Activated CD4-positive, CD25-positive, alpha-beta regulatory T cell treated with anti-CD3 and anti-CD28 coated beads, Interleukin-2, amount 50 U/mL, for 24 hours (primary cell): ENCODE measurements around the gene RND3.

Experiments used
- ATAC-seq, 2 donors: fragments of 150-1000 bp; cut with Tn5 transposase; one replicate each; pipeline ENCODE4 v1.10.0; 2021; ENCODE audit warnings: mild to moderate bottlenecking in 1 of 2, moderate library complexity in 1 of 2

Gene RND3

GRCh38 chr2:150474326-150475074 lies 13.0 kb downstream of the RND3 start:
- ATAC-seq = no peak

DNA sequence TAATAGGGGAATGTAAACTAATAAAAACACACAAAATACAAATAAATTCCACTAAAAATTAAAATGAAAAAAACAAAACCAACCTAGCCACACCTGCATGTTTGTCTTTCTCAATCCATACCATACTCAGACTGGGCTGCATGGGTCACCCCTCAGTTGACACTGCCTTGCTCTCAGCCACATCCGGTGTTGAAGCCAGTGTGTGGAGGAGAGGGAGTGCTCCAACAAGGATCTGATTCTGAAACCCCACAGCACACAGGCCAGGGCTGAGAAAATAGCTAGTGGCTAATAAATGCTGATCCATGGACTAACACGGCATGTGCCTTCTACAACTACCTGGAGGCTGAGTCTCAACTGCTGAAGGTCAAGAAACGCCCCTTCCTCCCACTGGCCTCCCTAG lies 13.7 kb downstream of the RND3 start:
- no peak for ATAC-seq

DNA sequence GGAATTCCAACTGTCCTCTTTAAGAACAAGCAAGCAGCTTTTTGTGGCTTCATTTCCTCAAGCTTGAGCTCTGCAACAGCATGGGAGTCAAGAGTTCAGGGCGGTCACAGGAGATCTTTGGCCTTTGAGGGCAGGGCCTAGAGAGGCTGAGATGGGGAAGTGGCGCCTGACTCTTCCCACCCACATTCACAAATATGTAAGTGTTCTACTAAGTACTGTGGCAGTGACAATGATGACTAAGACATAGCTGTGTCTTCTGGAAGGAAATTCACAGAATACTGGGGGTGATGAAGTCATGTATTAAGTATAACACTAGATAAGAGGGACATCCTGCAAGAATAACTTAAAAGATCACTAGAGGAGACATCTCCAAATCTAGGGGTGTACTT lies 15.0 kb downstream of the RND3 start:
- ATAC-seq = no peak

DNA sequence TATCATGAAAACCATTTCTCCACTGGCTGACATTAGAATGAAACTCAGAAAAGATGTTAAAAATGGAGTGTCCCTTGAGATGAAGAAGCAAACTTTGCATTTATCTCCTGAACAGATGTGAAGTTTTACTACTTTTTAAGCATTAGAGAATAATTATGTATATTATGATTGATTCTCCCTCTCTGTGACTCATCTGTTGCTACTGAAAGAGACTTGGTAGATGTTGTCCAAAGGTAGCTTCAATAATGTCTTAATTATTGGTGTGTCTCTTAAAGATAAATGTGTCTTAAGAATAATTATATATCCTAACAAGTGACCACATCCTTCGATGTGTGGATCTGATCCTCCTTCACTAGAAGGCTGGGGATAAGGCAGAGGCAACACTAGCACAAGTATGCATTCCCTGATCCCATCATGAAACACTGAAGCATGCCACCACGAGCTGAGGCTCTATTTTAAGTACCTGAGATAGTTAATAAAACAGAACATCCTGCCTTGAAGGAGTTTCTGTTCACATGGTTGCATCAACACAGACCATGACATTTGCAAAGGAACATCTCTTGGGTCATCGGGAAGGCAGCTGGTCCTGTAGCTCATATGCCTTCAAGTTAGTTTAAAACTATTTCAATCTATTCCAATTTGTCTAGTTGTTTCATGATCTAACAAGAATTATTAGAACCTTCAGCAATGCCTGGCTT lies 15.5 kb downstream of the RND3 start:
- no peak for ATAC-seq

- ATAC-seq = no peak
Measured at GRCh38 chr2:150470435-150470834, 17.0 kb downstream of the RND3 start.

DNA sequence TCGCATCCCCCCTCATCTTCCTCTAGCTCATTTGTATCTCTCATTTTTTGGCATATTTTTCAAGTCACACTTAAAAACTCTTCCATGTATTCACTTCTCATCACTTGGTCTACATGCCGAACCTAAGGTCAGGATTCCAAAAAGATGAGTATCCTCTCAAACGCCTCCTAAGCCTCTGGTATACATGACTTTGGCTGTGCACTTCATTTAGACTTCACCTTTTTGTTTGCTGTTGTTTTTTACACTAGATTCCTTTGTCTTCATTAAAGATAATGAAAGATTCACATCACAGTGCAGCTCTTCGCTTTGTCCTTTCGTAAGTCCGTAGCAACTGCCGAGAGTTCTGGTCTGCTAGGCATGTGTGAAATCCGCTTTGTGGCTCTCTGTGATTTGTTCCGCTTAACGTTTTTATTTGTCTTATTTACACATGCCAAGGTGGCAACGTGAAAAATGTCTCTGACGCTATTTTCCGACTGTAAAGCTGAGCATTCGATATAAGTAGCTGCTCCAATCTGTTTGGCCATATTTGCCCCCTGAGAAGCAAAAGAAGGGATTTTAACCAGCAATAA lies 17.7 kb downstream of the RND3 start:
- ATAC-seq = no peak

DNA sequence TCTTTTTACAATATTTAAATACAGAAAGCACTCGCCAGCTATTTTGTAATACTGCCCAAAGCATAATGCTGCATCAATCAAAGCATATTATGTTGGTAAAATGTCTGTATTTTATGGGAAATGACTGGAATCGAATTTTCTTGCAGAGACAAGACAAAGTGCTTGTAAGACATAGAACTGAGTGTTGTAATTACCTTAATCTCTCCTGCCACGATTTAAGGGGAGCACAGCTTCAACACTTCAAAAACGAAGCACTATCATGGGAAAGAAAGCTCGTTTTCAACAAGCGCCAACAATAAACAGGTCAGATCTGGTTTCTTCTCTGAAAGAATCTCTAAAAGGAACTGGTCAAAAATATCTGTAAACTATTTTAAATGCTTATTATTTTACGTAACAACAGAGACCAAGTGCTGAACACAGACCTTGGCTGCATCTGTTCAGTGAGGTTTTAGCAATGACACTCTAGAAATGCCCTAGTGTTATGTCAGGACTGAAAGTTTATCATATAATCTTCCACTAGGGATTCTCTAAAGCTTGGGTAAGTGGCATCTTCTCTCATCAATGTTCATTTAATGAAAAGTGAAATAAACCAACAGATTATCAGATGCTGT lies 19.0 kb downstream of the RND3 start:
- no peak for ATAC-seq

DNA sequence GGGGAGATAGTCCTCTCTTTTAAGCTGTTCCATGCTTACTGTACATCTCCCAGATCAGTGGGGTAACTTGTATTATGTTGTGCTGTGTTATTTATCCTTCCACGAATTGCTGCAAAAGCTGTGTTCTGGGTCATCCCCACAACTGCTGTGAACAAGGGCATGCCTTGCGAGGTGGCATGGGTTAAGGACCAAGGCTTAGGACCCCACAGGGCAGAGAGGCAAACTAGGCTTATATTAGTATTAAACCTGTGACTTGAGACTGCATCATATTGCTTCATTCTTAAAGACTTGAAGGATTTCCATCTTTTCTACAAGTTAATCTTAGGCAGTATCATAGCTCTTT lies 19.9 kb downstream of the RND3 start:
- no peak for ATAC-seq

- no peak for ATAC-seq
Measured at GRCh38 chr2:150466741-150467620, 20.5 kb downstream of the RND3 start.

DNA sequence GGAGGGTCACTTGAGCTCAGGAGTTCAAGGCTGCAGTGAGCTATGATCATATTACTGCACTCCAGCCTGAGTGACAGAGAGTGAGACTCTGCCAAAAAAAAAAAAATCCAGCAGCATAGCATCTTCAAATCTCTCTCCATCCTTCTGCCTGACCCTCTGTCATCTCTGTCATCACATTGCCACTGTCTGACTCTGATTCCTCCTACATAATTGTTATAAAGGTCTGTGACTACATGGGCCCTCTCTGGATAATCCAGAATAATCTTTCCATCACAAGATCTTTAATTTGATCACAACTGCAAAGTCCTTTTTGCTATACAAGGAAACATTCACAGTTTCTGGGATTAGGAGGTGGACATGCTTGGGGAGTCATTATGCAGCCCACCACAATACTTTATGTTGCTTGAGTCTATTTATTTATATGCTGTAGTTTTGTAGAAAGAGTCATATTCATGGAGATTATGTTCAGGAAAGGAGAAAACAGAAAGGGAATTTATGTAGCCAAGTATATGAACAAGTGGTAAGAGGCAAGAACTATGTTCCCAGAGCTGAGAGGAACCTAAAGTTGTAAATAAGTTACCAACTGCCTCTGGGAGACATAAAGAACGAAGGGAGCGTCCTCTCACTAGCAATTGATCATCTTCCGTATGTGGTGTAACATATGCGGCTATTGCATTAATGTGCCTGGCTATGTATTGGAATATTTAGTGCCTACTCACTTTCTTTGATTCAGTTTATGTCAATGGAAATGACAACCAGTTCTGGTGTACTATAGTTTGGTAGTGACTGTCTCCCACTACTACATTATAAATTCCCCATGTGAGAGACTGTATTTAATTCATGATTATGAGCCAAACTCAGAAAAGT lies 21.5 kb downstream of the RND3 start:
- ATAC-seq = no peak

GRCh38 chr2:150464986-150465385 lies 22.5 kb downstream of the RND3 start:
- ATAC-seq = no peak

DNA sequence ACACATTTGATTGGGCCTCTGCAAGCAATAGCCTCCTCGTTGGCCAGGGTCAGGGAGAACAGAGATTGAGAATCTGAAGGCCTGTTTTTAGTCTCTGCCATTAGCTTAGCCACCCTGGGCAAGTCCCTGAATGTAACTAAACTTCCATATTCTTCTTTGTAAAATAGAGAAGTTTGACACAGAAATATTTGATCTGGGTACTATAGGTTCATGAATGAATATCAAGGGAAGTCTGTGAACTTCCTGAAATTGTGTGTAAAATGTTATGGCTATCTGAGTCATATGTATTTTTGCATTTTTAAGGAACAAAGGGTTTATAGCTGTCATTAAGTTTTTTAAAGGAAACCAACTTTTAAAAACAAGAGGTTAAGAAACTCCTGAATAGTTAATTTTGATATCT lies 23.2 kb downstream of the RND3 start:
- no peak for ATAC-seq

- ATAC-seq = no peak
Measured at GRCh38 chr2:150462770-150463169, 24.7 kb downstream of the RND3 start.

- ATAC-seq = no peak
Measured at GRCh38 chr2:150459281-150459680, 28.2 kb downstream of the RND3 start.

- no peak for ATAC-seq
Measured at GRCh38 chr2:150450765-150451164, 36.7 kb downstream of the RND3 start.

GRCh38 chr2:150449856-150450255 lies 37.6 kb downstream of the RND3 start:
- ATAC-seq = no peak

DNA sequence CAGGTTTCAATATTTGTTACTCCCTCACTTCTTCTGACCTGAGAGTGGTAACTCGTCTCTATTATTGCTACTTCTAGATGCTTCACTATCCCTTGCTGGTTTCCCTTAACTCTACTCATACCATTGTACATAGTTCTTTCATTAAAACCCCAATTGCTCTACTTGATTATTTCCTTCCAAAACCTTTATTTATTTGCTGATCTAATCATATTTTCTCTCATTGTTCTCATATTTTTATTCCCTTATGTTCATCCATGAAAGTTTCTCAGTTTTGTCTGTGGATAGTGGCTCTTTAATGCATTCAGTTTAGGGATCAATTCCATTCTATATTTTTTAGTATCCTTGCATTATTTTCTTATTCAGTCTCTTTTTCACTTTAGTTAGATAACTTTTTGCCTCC lies 42.1 kb downstream of the RND3 start:
- no peak for ATAC-seq

- ATAC-seq = no peak
Measured at GRCh38 chr2:150442484-150442883, 45.0 kb downstream of the RND3 start.

DNA sequence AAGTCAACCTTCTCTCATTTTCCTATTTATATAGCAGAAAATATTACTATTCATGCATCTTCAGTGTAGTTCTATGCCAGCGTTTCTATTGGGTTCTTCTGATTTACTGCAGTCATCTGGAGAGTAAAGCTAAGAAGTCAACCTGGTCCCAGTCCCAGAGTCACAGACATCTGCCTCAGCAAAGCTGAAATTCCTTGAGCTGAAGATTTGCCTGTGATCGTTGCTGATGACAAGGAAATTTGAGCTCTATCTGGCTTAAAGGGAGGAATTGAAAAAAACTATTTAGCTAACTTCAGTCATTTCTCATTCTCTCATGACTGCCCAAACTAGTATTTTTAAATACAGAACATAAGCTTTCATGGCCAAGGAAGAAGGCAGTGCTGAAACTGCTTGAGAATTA lies 45.7 kb downstream of the RND3 start:
- ATAC-seq = no peak

GRCh38 chr2:150441226-150441625 lies 46.2 kb downstream of the RND3 start:
- no peak for ATAC-seq

DNA sequence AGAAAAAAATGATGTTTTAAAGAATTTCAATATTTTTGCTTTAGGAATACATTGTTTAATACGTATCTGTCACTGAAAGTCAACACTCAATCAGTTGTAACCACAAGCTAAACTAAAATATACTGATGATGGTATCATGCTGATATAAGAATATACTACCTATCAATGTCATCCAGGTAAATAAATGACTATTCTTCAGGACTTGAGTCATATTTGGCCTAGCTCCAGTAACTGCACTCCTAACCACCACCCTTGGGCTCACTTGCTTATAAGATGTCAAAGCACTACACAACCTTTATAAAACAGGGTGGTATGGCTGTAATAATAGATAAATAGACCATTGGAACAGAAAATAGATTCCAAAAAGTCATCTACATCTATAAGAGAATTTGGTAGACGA lies 48.8 kb downstream of the RND3 start:
- no peak for ATAC-seq

DNA sequence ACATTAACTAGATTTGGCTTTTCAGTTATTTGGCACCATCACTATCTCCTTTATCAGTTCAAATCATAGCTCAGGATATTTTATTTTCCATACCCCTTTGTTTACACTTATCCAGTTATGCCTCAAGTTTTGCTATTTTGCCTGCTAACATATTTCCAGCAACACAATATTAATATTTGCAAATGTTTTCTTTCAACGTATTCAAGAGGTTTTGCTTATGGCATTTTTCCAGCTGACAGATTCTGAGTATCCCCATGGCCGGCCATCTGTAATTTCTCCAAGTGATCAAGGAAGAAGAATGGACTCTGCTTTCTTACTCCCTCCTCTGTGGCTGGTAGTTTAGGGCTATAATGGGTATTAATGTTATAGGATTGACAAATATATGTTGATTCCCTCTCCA lies 49.4 kb downstream of the RND3 start:
- ATAC-seq = no peak
